Suprapubic skin (tissue), 4 donors: Measurements from ENCODE around the gene BRCA2.

Source experiments
- EP300 ChIP-seq: sonication (generic); formaldehyde crosslinking; IDR thresholded peaks from one replicate; pipeline ENCODE4 v1.6.1; 2017; ENCODE audit warnings: antibody characterized with exemption
- POLR2A ChIP-seq, 2 donors: fragments of 450-650 bp; IDR thresholded peaks; one replicate each; pipeline ENCODE4 v1.6.1; 2017; ENCODE audit warnings: antibody characterized with exemption in 2 of 2, mild to moderate bottlenecking in 2 of 2, moderate library complexity in 2 of 2
- POLR2AphosphoS5 ChIP-seq, 3 donors: sonication (generic); formaldehyde crosslinking; IDR thresholded peaks; one replicate each; pipeline ENCODE4 v1.6.1; 2017; ENCODE audit warnings: antibody characterized with exemption in 3 of 3
- TF ChIP-seq, protein P1 (sequence below), 2 donors: fragments of 200-600 bp in 1 of 2; fragments of 450-650 bp in 1 of 2; sonication (generic) in 1 of 2; IDR thresholded peaks; one replicate each; pipeline ENCODE4 v1.5.1; 2016 to 2019; ENCODE audit warnings: antibody characterized with exemption in 2 of 2, mild to moderate bottlenecking in 1 of 2, moderate library complexity in 1 of 2

DNA sequence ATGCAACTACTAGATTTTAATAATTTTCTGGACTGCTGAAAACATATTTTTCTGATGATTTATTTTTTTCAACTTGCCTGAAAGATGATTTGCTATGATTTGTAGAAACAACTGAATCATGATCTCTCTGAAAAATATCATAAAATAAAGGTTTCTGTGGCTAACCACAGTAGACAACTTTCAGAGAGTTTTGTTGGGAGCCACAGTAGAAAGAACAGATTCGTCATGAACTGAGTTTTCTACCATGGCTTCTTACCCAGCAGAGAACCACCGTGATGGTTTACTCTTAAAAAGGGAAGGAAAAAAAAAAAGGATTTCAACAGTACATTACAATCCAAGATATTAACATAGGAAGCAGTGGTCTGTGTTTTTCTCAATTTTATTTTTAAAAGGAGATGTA, 18.1 kb upstream of the BRCA2 start:
- TF ChIP-seq, protein P1, sequence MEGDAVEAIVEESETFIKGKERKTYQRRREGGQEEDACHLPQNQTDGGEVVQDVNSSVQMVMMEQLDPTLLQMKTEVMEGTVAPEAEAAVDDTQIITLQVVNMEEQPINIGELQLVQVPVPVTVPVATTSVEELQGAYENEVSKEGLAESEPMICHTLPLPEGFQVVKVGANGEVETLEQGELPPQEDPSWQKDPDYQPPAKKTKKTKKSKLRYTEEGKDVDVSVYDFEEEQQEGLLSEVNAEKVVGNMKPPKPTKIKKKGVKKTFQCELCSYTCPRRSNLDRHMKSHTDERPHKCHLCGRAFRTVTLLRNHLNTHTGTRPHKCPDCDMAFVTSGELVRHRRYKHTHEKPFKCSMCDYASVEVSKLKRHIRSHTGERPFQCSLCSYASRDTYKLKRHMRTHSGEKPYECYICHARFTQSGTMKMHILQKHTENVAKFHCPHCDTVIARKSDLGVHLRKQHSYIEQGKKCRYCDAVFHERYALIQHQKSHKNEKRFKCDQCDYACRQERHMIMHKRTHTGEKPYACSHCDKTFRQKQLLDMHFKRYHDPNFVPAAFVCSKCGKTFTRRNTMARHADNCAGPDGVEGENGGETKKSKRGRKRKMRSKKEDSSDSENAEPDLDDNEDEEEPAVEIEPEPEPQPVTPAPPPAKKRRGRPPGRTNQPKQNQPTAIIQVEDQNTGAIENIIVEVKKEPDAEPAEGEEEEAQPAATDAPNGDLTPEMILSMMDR (IDR thresholded peaks at IDR 0.05), result no peak
- no peak for TF ChIP-seq POLR2AphosphoS5 (IDR thresholded peaks at IDR 0.05)
- TF ChIP-seq POLR2A (IDR thresholded peaks at IDR 0.05), result no peak
- no peak for TF ChIP-seq EP300
